ENCODE results near the gene CHCHD3.

CHCHD3 gene

DNA sequence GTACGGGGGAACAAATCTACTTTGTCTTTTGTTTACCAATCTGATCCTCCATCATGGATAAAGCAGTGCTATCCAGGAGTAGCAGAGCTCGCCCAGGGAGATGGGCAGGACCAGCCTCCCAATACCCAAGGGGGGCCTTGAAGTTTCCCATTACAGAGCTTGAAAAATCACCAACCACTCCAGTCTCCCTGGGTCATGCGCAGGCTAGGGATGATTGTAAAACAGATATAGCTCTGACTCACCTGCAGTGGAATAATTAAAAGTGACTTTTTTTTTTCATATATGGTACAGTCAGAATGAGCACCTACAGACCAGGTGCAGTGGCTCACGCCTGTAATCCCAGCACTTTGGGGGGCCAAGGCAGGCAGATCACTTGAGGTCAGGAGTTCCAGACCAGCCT lies 301.1 kb downstream of the CHCHD3 start:
- H3K27ac ChIP-seq (ENCODE audit: low read length) = no peak overlapping the region
- no peaks in the 10 kb centered on the region for H4K20me1 ChIP-seq (ENCODE audit: insufficient read depth, low read length)
- H3K4me1 ChIP-seq (ENCODE audit: low read length) = no peaks in the 10 kb centered on the region
- TF ChIP-seq EZH2phosphoT487 (IDR thresholded peaks at IDR 0.05; ENCODE audit: low read depth) = no peak
- TF ChIP-seq, protein P1, sequence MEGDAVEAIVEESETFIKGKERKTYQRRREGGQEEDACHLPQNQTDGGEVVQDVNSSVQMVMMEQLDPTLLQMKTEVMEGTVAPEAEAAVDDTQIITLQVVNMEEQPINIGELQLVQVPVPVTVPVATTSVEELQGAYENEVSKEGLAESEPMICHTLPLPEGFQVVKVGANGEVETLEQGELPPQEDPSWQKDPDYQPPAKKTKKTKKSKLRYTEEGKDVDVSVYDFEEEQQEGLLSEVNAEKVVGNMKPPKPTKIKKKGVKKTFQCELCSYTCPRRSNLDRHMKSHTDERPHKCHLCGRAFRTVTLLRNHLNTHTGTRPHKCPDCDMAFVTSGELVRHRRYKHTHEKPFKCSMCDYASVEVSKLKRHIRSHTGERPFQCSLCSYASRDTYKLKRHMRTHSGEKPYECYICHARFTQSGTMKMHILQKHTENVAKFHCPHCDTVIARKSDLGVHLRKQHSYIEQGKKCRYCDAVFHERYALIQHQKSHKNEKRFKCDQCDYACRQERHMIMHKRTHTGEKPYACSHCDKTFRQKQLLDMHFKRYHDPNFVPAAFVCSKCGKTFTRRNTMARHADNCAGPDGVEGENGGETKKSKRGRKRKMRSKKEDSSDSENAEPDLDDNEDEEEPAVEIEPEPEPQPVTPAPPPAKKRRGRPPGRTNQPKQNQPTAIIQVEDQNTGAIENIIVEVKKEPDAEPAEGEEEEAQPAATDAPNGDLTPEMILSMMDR (IDR thresholded peaks at IDR 0.05; ENCODE audit: low read depth, low read length) = no peak
- no peaks in the 10 kb centered on the region for H3K9me3 ChIP-seq (ENCODE audit: insufficient read depth, low read length)
- H3K79me2 ChIP-seq (ENCODE audit: low read length) = no peaks in the 10 kb centered on the region
- peaks cover 8% of the 10 kb centered on the region for H3K36me3 ChIP-seq (replicated peaks; ENCODE audit: low read depth, low read length)
- H3K4me2 ChIP-seq (ENCODE audit: low read length) = no peak overlapping the region
- H3K9ac ChIP-seq (ENCODE audit: low read length) = no peak overlapping the region
- H3K4me3 ChIP-seq (ENCODE audit: low read length) = no peak overlapping the region
- no peaks in the 10 kb centered on the region for H3K27me3 ChIP-seq (ENCODE audit: low read depth, low read length)
- H2AFZ ChIP-seq (ENCODE audit: low read depth, low read length) = no peak overlapping the region

DNA sequence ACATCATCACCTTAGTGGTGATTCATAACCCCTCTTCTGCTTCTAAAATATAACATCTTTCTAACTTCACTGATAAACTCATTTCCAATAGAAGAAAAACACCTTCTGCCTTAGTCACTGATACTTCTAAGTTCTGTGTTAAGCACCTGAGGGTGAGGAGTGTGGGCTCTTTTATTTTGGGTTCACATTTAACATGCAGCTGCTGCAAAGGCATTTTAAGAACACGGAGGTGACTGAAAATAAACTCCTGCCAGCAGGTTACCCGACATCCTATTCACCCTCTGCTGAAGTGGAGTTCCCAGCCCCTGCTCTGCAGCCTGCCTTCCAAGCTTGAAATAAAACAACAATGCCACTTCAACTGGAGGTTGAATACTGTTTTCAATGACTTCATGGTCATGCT lies 302.7 kb downstream of the CHCHD3 start:
- Histone ChIP-seq H3K27me3 (ENCODE audit: low read depth, low read length) (no peaks in the 10 kb centered on the region), H3K9ac (ENCODE audit: low read length) (no peak overlapping the region), H3K4me1 (ENCODE audit: low read length) (no peaks in the 10 kb centered on the region), H4K20me1 (ENCODE audit: insufficient read depth, low read length) (no peaks in the 10 kb centered on the region), H3K9me3 (ENCODE audit: insufficient read depth, low read length) (no peaks in the 10 kb centered on the region), H3K79me2 (ENCODE audit: low read length) (no peaks in the 10 kb centered on the region), H3K27ac (ENCODE audit: low read length) (no peak overlapping the region), H3K36me3 (replicated peaks; ENCODE audit: low read depth, low read length) (peaks cover 8% of the 10 kb centered on the region), H2AFZ (ENCODE audit: low read depth, low read length) (no peak overlapping the region), H3K4me3 (ENCODE audit: low read length) (no peak overlapping the region), H3K4me2 (ENCODE audit: low read length) (no peak overlapping the region)
- no peak for TF ChIP-seq EZH2phosphoT487 (IDR thresholded peaks at IDR 0.05; ENCODE audit: low read depth)
- TF ChIP-seq, protein P1 (IDR thresholded peaks at IDR 0.05; ENCODE audit: low read depth, low read length) = no peak

DNA sequence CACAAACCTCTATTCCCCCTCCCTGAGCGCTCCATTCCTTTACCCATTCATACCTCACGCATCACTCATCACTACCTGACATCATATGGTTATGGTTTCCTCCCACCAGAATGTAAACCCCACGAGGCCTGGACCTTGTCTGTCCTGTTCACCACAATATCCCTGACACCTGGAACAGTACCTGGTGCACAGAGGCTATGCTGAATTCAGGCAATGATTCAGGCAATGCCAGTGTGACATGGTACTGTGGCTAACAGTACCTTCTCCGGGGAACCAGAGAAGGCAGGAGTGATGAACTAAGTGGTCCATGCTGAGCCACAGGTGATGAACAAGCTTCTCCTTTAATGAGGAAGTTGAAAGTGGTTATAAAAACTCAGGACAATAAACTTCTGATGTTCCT lies 303.1 kb downstream of the CHCHD3 start:
- Histone ChIP-seq H3K4me3 (ENCODE audit: low read length) (no peak overlapping the region), H3K4me2 (ENCODE audit: low read length) (no peak overlapping the region), H3K36me3 (replicated peaks; ENCODE audit: low read depth, low read length) (peaks cover 5% of the 10 kb centered on the region), H3K4me1 (ENCODE audit: low read length) (no peaks in the 10 kb centered on the region), H3K9ac (ENCODE audit: low read length) (no peak overlapping the region), H2AFZ (ENCODE audit: low read depth, low read length) (no peak overlapping the region), H3K9me3 (ENCODE audit: insufficient read depth, low read length) (no peaks in the 10 kb centered on the region), H3K27me3 (ENCODE audit: low read depth, low read length) (no peaks in the 10 kb centered on the region), H3K79me2 (ENCODE audit: low read length) (no peaks in the 10 kb centered on the region), H3K27ac (ENCODE audit: low read length) (no peak overlapping the region), H4K20me1 (ENCODE audit: insufficient read depth, low read length) (no peaks in the 10 kb centered on the region)
- no peak for TF ChIP-seq EZH2phosphoT487 (IDR thresholded peaks at IDR 0.05; ENCODE audit: low read depth)
- TF ChIP-seq, protein P1 (IDR thresholded peaks at IDR 0.05; ENCODE audit: low read depth, low read length) = no peak

DNA sequence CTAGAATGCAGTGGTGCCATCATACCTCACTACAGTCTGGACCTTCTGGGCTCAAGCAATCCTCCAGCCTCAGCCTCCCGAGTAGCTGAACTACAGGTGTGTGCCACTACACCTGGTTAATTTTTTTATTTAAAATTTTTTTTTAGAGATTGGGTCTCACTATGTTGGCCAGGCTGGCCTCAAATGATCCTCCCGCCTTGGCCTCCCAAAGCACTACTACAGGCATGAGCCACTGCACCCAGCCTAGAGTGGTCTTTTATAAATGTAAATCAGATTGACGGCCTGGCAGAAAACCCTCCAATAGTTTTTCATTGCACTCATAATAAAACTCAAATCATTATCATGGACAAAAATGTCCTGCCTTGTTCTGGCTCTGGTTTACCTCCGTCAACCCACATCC lies 303.9 kb downstream of the CHCHD3 start:
- no peak overlapping the region for H3K4me2 ChIP-seq (ENCODE audit: low read length)
- H3K79me2 ChIP-seq (ENCODE audit: low read length) = no peaks in the 10 kb centered on the region
- H2AFZ ChIP-seq (ENCODE audit: low read depth, low read length) = no peak overlapping the region
- TF ChIP-seq, protein P1 (IDR thresholded peaks at IDR 0.05; ENCODE audit: low read depth, low read length) = no peak
- TF ChIP-seq EZH2phosphoT487 (IDR thresholded peaks at IDR 0.05; ENCODE audit: low read depth) = no peak
- no peaks in the 10 kb centered on the region for H4K20me1 ChIP-seq (ENCODE audit: insufficient read depth, low read length)
- H3K4me1 ChIP-seq (ENCODE audit: low read length) = no peaks in the 10 kb centered on the region
- no peak overlapping the region for H3K4me3 ChIP-seq (ENCODE audit: low read length)
- H3K9me3 ChIP-seq (ENCODE audit: insufficient read depth, low read length) = no peaks in the 10 kb centered on the region
- no peaks in the 10 kb centered on the region for H3K27me3 ChIP-seq (ENCODE audit: low read depth, low read length)
- H3K9ac ChIP-seq (ENCODE audit: low read length) = no peak overlapping the region
- H3K36me3 ChIP-seq (replicated peaks; ENCODE audit: low read depth, low read length) = no peaks in the 10 kb centered on the region
- no peak overlapping the region for H3K27ac ChIP-seq (ENCODE audit: low read length)
